ENCODE results near the gene MAP7D2.

MAP7D2 gene

GRCh38 chrX:20038966-20039365, 77.7 kb downstream of the MAP7D2 start:
- no peak for DNase-seq (ENCODE audit: low spot score)

DNA sequence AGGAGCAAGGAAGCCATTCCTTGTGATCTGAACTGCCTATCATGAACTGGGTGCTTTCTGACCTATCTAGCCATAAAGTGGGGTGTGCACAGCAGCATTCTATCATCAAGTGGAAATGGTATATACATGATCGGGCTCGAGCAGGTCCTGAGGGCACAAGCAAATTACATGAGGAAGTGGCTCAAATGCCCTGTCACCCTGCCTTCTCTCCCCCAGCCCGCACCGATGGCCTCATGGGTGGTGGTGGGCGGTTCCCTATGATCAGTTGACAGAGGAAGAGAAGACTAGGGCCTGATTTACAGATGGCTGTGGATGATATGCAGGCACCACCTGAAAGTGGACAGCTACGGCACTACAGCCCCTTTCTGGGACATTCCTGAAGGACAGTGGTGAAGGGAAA, 79.5 kb downstream of the MAP7D2 start:
- DNase-seq (ENCODE audit: low spot score): no peak

- no peak for DNase-seq (ENCODE audit: low spot score)
Observed at GRCh38 chrX:20032201-20032600, 84.5 kb downstream of the MAP7D2 start.

DNA sequence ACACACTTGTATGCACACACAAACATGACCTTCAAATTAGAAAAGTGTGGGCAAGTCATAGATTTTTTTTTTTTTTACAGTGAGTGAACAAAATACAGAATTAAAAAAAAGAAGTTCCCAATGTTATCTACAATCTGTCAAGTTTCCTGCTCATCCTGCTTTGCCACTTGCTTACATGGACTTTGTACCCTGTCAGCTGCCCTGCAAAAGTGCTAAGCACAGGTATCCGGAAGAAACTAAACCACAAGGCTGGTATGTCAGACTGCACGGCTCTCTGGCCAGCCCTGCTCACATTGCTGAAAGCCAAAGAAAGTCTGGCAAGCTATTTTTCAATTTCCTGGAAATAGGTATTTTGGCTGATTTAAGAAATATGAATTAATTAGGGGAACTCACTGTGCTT, 87.0 kb downstream of the MAP7D2 start:
- no peak for DNase-seq (ENCODE audit: low spot score)

DNA sequence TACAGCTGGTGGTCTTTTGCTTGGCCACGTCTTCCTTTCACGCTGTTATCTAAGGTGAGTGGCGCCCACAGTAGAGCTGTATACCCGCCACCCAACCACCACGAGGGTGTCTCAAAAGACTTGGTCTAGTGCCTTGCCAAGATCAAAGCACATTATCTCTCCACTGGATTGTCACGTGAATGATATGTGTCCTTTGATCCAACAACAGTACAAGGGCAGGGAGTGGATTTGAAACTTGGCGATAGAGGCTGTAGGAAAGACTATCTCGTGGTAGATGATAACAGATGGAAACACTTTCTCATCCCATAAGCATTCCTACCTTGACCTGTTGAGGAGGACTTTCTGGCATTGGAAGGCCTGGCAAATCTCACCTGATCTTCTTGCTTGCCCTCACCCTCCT, 88.1 kb downstream of the MAP7D2 start:
- no peak for DNase-seq (ENCODE audit: low spot score)

GRCh38 chrX:20026278-20026677, 90.4 kb downstream of the MAP7D2 start:
- no peak for DNase-seq (ENCODE audit: low spot score)

GRCh38 chrX:20019672-20020365, 96.9 kb downstream of the MAP7D2 start:
- no peak for DNase-seq (ENCODE audit: low spot score)

DNA sequence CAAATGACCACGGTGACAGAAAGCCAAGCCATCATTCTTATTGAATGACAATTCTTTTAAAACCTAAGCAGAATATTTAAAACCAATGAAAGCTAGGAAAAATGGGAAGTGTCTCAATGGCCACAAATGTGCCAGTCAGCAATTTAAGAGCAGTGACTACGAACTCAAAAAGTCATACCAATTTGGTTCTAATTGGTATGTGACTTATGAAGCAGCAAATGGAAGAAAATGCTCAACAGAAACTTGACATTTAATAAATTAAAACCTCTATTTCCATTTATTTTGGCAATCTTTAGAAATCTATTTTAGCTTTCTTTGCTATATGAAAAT, 100.1 kb downstream of the MAP7D2 start:
- DNase-seq (ENCODE audit: low spot score): no peak

DNA sequence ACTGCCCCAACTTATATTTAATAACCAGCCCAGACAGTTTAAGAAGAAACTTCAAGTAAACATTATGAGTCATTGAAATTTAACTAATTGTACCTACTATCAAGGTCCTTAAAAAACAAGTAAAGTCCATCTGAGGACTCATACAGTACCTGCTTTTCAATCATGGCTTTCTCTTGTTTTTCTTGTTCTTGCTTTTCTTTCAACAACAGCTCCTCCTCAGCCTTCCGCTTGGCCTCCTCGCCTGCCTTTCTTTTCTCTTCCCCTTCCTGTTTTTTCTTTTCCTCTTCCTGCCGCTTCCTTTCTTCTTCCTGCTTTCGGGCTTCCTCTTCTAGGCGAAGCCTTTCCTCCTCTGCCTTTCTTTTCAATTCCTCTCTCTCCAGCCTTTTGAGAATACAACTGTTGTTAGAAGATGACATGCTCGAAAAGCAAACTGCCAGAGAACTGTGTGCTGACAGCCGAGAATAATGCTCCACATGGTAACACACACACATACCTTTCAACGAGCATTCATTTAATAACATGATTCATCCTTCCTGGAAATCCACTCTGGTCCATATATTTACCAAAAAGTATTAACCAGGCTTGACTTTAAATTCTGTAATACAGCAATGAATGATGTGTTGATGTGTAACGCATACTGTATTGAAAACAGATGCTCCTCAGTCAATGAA, 100.6 kb downstream of the MAP7D2 start:
- no peak for DNase-seq (ENCODE audit: low spot score)

- no peak for DNase-seq (ENCODE audit: low spot score)
Observed at GRCh38 chrX:20015422-20015821, 101.3 kb downstream of the MAP7D2 start.

- no peak for DNase-seq (ENCODE audit: low spot score)
Observed at GRCh38 chrX:20011608-20012007, 105.1 kb downstream of the MAP7D2 start.

DNA sequence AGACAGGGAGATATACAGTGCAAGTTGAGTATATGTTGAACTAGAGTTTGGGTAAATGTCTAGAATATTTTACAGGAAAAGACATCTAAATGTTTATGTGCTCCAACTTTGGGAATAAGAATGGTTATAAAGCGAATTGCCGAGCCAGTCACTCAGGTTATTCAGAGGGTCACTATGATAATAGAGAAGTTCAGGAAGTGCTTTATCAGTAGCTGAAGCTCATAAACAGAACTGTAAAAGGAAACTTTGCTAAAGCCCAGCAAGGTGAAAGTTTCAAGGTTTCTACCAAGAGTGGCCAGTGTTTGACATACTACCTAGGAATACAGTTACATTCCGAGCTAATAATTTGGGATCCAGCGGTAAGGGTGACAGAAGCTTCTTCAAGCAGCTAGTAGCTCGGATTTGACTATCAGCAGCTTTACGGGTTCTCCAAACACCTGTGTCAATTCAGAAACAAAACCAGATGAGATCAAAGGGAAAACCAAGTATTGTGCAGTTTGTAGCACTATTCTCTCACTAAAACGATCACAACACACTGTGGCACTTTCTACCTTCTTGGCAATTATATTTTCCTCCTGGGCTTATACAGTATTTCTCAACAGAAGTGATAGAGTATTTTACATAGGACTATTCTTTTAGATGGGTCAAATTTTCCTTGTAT, 108.6 kb downstream of the MAP7D2 start:
- DNase-seq (ENCODE audit: low spot score): no peak

DNA sequence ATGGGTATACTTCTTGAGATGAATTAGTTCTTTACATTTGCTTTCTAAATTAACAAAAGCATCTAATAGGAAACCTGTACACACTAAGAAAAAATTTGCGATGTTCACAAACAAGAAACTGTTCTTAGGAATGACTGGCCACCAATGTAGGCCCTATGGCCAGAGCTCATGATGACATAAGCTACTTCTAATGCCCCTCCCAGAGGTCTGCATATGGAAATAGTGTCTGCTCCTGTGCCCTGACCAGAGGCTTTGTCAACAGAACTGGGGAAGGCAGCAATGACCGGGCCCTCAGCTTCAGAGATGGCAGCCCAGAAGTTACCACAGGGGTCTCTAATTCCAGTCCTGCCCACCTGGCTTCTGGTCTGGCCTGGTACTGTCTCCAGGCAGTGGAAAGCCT, 110.8 kb downstream of the MAP7D2 start:
- DNase-seq (ENCODE audit: low spot score): no peak

GRCh38 chrX:20001588-20001987, 115.1 kb downstream of the MAP7D2 start:
- no peak for DNase-seq (ENCODE audit: low spot score)

DNA sequence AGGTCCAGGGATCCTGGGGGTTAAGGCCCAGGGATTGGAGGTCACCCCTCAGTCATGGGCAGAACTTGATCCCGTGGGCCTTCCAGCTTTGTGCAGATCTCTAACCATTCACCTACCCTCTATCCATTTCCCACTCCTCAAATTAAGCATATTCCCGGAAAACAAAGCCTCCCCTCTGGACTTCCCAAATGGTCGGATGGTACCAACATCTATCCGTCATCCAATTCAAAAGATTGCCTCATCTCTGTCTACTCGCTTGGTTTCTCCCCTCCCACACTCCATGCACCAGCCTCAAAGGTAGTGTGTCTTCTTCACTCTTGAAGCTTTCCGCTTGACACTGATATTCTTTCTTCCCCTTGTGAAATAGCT, 125.4 kb downstream of the MAP7D2 start:
- no peak for DNase-seq (ENCODE audit: low spot score)

GRCh38 chrX:19990556-19991349, 126.0 kb downstream of the MAP7D2 start, which contains the start of gene BCLAF3:
Gene BCLAF3, minus strand, starts transcription at chrX:19991061. Its CDS starts 20,797 bp downstream, at chrX:19970264.
- peak; percentile 89 for DNase-seq (ENCODE audit: low spot score)

DNA sequence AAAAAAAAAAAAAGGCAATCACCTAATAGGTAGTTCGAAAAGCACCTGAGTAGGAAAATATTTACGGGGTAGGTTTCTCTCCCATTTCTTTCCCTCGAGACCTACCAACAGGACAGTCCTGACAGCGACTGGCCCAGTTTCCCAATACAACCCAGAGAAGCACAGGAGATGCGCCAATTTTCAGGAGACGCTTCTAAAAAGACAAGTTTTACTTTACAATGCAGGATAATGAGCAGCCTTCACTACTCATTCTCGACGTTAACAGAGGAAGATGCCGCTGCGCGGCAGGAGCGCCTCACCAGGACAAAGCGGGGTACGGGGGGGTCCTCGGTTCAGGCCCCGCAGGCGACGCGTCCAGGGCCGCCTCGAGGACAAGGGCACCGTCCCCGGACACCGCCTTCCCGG, 126.6 kb downstream of the MAP7D2 start:
- peak; percentile 18 for DNase-seq (ENCODE audit: low spot score)

- no peak for DNase-seq (ENCODE audit: low spot score)
Observed at GRCh38 chrX:19987856-19988255, 128.9 kb downstream of the MAP7D2 start.

DNA sequence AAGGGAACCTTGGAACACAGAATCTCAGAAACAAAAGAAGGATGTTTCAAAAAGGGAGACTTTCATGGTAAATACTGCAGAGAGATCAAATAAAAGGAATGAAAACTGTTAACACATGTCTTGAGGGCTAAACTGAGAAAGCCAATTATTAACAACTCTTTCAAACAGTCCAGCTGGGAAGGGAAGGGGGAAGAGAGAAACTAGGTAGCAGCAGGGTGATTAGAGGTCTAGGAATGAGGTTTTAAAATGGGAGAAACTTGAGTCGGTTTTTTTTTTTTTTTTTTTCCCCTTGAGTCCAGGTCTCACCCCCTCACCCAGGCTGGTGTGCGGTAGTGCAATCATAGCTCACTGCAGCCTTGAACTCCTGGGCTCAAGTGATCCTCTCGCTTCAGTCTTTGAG, 130.2 kb downstream of the MAP7D2 start:
- DNase-seq (ENCODE audit: low spot score): no peak

GRCh38 chrX:19981947-19982346, 134.8 kb downstream of the MAP7D2 start:
- DNase-seq (ENCODE audit: low spot score): no peak

- DNase-seq (ENCODE audit: low spot score): no peak
Observed at GRCh38 chrX:19975845-19976244, 140.9 kb downstream of the MAP7D2 start.

GRCh38 chrX:19972984-19973383, 143.7 kb downstream of the MAP7D2 start:
- DNase-seq (ENCODE audit: low spot score): no peak

GRCh38 chrX:19968276-19968675, 148.4 kb downstream of the MAP7D2 start:
- peak; percentile 14 for DNase-seq (ENCODE audit: low spot score)

All from globus pallidus (tissue), 1 donor.